HepG2 (cell line): ENCODE measurements around the gene RGS6. TPM values are rescaled to one million over a fixed set of nuclear protein-coding genes. Genes with fewer than 3 reads are reported as not detected.

Experiments used
- ATAC-seq: fragments of 200-7000 bp; cut with Tn5 transposase; 3 replicates; pipeline ENCODE4 v1.9.1; 2020; ENCODE audit warnings: mild to moderate bottlenecking, moderate library complexity
- BruUV-seq: library from RNA; stranded (reverse); fragments of 400-500 nt; replicated peaks from 2 replicates; lab custom pipeline; 2021; lab: Mats Ljungman, UMichigan
- CTCF ChIA-PET: fragments of 300-600 bp; formaldehyde crosslinking; extraction: SDS; loops from one replicate; lab custom pipeline; 2021; ENCODE audit warnings: low total read pairs, inconsistent platforms, low intra/inter-chr PET ratio; lab: Yijun Ruan, JAX
- POLR2A ChIA-PET: fragments of 350-600 bp; sonication (Branson Sonifier 250); formaldehyde crosslinking; loops from one replicate; lab custom pipeline; 2020; ENCODE audit warnings: antibody characterized with exemption, inconsistent platforms; lab: Yijun Ruan, JAX
- DNase-seq: peaks from one replicate; pipeline ENCODE4 v3.0.0-alpha.2; 2015; ENCODE audit warnings: low spot score
- FAIRE-seq: peaks from 3 replicates; lab custom pipeline; 2011; peaks lifted over from hg19 to GRCh38; lab: Jason Lieb, UNC
- H2AFZ ChIP-seq: one replicate; pipeline ENCODE4 v1.6.1; 2011; ENCODE audit warnings: low read length, inconsistent platforms
- H3K27ac ChIP-seq: fragments of 300-600 bp; 3 replicates; pipeline ENCODE4 v1.8.0; 2011; ENCODE audit warnings: mixed run types, mild to moderate bottlenecking, mixed read lengths, low read length, inconsistent platforms; ENCODE audit not compliant: insufficient read depth; ENCODE audit errors: extremely low read length
- H3K27me3 ChIP-seq, 2 experiments: fragments of 200-600 bp in 1 of 2; 2 replicates in 1 of 2; 3 replicates in 1 of 2; pipeline versions ENCODE4 v1.6.0 to v1.8.0; 2011; ENCODE audit warnings: low read length in 2 of 2, mild to moderate bottlenecking in 2 of 2, moderate library complexity in 2 of 2, inconsistent platforms in 1 of 2; ENCODE audit not compliant: insufficient read depth in 2 of 2, control insufficient read depth in 1 of 2
- H3K36me3 ChIP-seq, 2 experiments: fragments of 200-600 bp in 1 of 2; replicated peaks in 1 of 2; 2 replicates in 1 of 2; 3 replicates in 1 of 2; pipeline versions ENCODE4 v1.5.1 to v1.8.0; 2011; ENCODE audit warnings: low read length in 2 of 2, inconsistent platforms in 1 of 2; ENCODE audit not compliant: insufficient read depth in 2 of 2, control insufficient read depth in 1 of 2
- H3K4me1 ChIP-seq: 2 replicates; pipeline ENCODE4 v1.5.1; 2012; ENCODE audit warnings: low read length, inconsistent platforms; ENCODE audit not compliant: insufficient read depth
- H3K4me2 ChIP-seq: 2 replicates; pipeline ENCODE4 v1.6.0; 2011; ENCODE audit warnings: low read depth, low read length, inconsistent platforms
- H3K4me3 ChIP-seq, 3 experiments: fragments of 200-600 bp in 1 of 3; sonication (generic), shearing (Covaris generic) in 1 of 3; replicated peaks in 1 of 3; 2 replicates each; pipeline ENCODE4 v1.5.1; 2011 to 2016; ENCODE audit warnings: low read length in 3 of 3, inconsistent platforms in 2 of 3, low read depth in 2 of 3, mild to moderate bottlenecking in 2 of 3, control low read depth in 1 of 3, mixed read lengths in 1 of 3; ENCODE audit not compliant: insufficient read depth in 1 of 3
- H3K79me2 ChIP-seq: one replicate; pipeline ENCODE4 v1.6.1; 2011; ENCODE audit warnings: low read length, inconsistent platforms; ENCODE audit not compliant: insufficient read depth
- H3K9ac ChIP-seq: 2 replicates; pipeline ENCODE4 v1.6.0; 2011; ENCODE audit warnings: mild to moderate bottlenecking, low read depth, low read length, inconsistent platforms; ENCODE audit not compliant: insufficient read depth
- H3K9me3 ChIP-seq: 2 replicates; pipeline ENCODE4 v1.5.1; 2012; ENCODE audit warnings: mild to moderate bottlenecking, low read length
- H4K20me1 ChIP-seq: 2 replicates; pipeline ENCODE4 v1.6.0; 2011; ENCODE audit warnings: inconsistent platforms, mild to moderate bottlenecking, low read length, moderate library complexity; ENCODE audit not compliant: insufficient read depth
- CSRNP2 ChIP-seq: sonication (generic); formaldehyde crosslinking; conservative IDR thresholded peaks from 2 replicates; pipeline ENCODE4 v1.8.0; 2022; ENCODE audit warnings: low read depth, missing genetic modification reagents
- LCORL ChIP-seq, 2 experiments: fragments of 450-650 bp in 1 of 2; sonication (generic) in 1 of 2; formaldehyde crosslinking in 1 of 2; IDR thresholded peaks; 2 replicates each; pipeline versions ENCODE4 v1.5.0 to v1.6.1; 2017 to 2020; ENCODE audit warnings: antibody characterized with exemption in 1 of 2, missing genetic modification reagents in 1 of 2
- MIER2 ChIP-seq: IDR thresholded peaks from 2 replicates; pipeline ENCODE4 v1.6.1; 2016; ENCODE audit warnings: missing biosample characterization, missing genetic modification reagents
- NR3C1 ChIP-seq: sonication (generic); formaldehyde crosslinking; IDR thresholded peaks from 2 replicates; pipeline ENCODE4 v1.4.0; 2020; ENCODE audit warnings: missing genetic modification reagents
- RBM39 ChIP-seq: fragments of 200-400 bp; formaldehyde crosslinking; IDR thresholded peaks from one replicate; pipeline ENCODE4 v1.6.1; 2018; ENCODE audit warnings: antibody characterized with exemption, mild to moderate bottlenecking, low read depth, low read length; ENCODE audit not compliant: poor library complexity, severe bottlenecking
- ZMYM2 ChIP-seq: sonication (generic); formaldehyde crosslinking; IDR thresholded peaks from 2 replicates; pipeline ENCODE4 v1.8.0; 2022; ENCODE audit warnings: mild to moderate bottlenecking, missing genetic modification reagents
- ZNF766 ChIP-seq: sonication (generic); formaldehyde crosslinking; IDR thresholded peaks from 2 replicates; pipeline ENCODE4 v1.5.0; 2020; ENCODE audit warnings: missing genetic modification reagents, borderline replicate concordance
- ZNF83 ChIP-seq: sonication (generic); formaldehyde crosslinking; IDR thresholded peaks from 2 replicates; pipeline ENCODE4 v1.4.0; 2020; ENCODE audit warnings: missing genetic modification reagents, mild to moderate bottlenecking, borderline replicate concordance
- WGBS: methylation state at CpG from one replicate; pipeline ENCODE4 v1.1.6; 2017; ENCODE audit warnings: low lambda C conversion rate; 5-methylcytosine and 5-hydroxymethylcytosine counted together
- in situ Hi-C: cut with HindIII; loops from 2 replicates; pipeline ENCODE4 v1.10.0; 2017; ENCODE audit warnings: low pct_unique_long_range_greater_than_20kb; ENCODE audit not compliant: extremely low pct_ligation_motif_present
- intact Hi-C: fragments of 100-400 bp; cut with micrococcal nuclease; formaldehyde crosslinking; loops from one replicate; pipeline ENCODE4 v1.10.0; 2022; ENCODE audit not compliant: unreplicated experiment
- polyA plus RNA-seq, 8 experiments: library from polyadenylated mRNA; depleted of rRNA in 3 of 8; stranded (reverse) in 7 of 8; unstranded in 1 of 8; fragments of >200 nt; fragmentation: Illumina TruSeq in 4 of 8; extraction: Trizol in 4 of 8; gene quantifications; 2 replicates each; pipeline versions ENCODE4 v1.2.1 to v1.2.3, GENCODE V29; 2011 to 2016; ENCODE audit warnings: low read depth in 4 of 8, missing spikeins in 1 of 8, mixed read lengths in 1 of 8; ENCODE audit not compliant: insufficient read depth in 1 of 8
- total RNA-seq, 5 experiments: library from RNA; depleted of rRNA; stranded (reverse); fragments of >200 nt; fragmentation: Illumina TruSeq; extraction: Trizol; gene quantifications; 2 replicates each; pipeline ENCODE4 v1.2.3, GENCODE V29; 2016; ENCODE audit warnings: low read depth in 1 of 5

RGS6 gene
- total and polyA plus RNA-seq, 2 of the 13 experiments (the other 11 are each of a cell fraction or from before 2014, with no cell fraction given) = not detected

GRCh38 chr14:72606879-72607278 lies 674.6 kb downstream of the RGS6 start:
- Histone ChIP-seq H3K9ac (no peak overlapping the region), H3K27ac (no peak overlapping the region), H4K20me1 (no peaks in the 10 kb centered on the region), H3K4me2 (no peak overlapping the region), H2AFZ (no peak overlapping the region), H3K4me3 (no peak overlapping the region), H3K27me3 (peaks cover 4 to 56% of the 10 kb centered on the region in 2 experiments; a peak in 4 of 5 replicates), H3K79me2 (no peaks in the 10 kb centered on the region), H3K4me1 (no peaks in the 10 kb centered on the region), H3K9me3 (no peaks in the 10 kb centered on the region), H3K36me3 (no peaks in the 10 kb centered on the region)
- 11% methylated on average over 1 of the region's 1 CpG for WGBS
- in situ Hi-C loops = no loop called here
- BruUV-seq = no TSS peak
- no peak for FAIRE-seq
- no peak for DNase-seq
- no peak for ATAC-seq
- ChIA-PET POLR2A (no interaction called here), CTCF (no interaction called here)
- intact Hi-C loops = no loop called here
- TF ChIP-seq LCORL (IDR thresholded peaks at IDR 0.05) = no peak
- TF ChIP-seq LCORL (CRISPR knock-in tag; IDR thresholded peaks at IDR 0.05) = no peak
- TF ChIP-seq CSRNP2 (CRISPR knock-in tag) = no peak
- TF ChIP-seq ZNF766 = no peak
- TF ChIP-seq ZNF83 (CRISPR knock-in tag) = no peak
- TF ChIP-seq RBM39 = no peak
- no peak for TF ChIP-seq MIER2
- TF ChIP-seq ZMYM2 (CRISPR knock-in tag) = no peak
- no peak for TF ChIP-seq NR3C1 (CRISPR knock-in tag)
